Stromal cell of bone marrow (primary cell): ENCODE results near the gene DXO.
"Not testable (repeated sequence)": the region's sequence is repeated elsewhere in the genome, so short reads cannot be mapped to it uniquely, and the experiment has no call there.

ENCODE experiments used
- DNase-seq: peaks from one replicate; pipeline ENCODE4 v3.0.0-alpha.2; 2012; ENCODE audit warnings: low read depth

Gene DXO

GRCh38 chr6:31971993-31972708 is at the start of gene DXO:
Gene DXO (minus strand): TSS chr6:31972138. CDS start chr6:31971675, 463 bp downstream.
- DNase-seq = peak; percentile 96

DNA sequence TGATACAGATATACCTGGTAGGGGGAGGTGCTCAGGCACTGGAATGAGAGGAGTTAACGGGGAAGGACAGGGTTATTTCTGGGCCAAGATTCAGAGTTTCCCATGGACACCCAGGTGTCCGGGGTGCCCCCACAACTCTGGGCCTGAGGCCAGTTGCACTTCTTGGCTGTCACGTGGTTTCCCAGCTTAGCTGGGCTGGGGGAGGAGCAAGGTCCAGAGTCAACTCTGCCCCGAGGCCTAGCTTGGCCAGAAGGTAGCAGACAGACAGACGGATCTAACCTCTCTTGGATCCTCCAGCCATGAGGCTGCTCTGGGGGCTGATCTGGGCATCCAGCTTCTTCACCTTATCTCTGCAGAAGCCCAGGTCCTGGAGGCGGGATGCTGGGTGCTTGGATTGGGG is 42.6 kb upstream of the DXO start, which contains the start of gene C4B:
Gene C4B, plus strand, starts transcription at position 249 of the 400 bp plus-strand sequence. Its CDS starts 51 bp downstream, at position 300.
- not testable (repeated sequence) for DNase-seq

DNA sequence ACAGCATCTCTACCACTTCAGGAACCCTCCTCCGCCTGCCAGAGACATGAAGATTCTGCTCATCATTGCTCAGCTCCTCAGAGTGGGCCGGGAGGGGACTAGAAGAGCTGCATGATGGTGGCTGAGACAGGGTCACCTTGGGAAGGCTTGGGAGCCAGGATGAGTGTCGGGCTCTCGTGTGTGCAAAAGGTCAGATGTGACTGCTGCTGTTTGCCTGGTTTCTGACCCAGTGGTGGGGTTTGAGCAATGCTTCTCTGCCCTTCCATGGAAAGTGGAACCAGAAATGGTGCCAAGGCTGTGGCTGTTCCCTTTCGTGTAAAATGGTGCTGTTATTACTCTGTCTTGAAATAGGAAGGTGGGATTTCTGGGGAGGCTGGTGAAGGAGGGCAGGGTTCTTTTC is 41.8 kb upstream of the DXO start:
- DNase-seq = not testable (repeated sequence)

DNA sequence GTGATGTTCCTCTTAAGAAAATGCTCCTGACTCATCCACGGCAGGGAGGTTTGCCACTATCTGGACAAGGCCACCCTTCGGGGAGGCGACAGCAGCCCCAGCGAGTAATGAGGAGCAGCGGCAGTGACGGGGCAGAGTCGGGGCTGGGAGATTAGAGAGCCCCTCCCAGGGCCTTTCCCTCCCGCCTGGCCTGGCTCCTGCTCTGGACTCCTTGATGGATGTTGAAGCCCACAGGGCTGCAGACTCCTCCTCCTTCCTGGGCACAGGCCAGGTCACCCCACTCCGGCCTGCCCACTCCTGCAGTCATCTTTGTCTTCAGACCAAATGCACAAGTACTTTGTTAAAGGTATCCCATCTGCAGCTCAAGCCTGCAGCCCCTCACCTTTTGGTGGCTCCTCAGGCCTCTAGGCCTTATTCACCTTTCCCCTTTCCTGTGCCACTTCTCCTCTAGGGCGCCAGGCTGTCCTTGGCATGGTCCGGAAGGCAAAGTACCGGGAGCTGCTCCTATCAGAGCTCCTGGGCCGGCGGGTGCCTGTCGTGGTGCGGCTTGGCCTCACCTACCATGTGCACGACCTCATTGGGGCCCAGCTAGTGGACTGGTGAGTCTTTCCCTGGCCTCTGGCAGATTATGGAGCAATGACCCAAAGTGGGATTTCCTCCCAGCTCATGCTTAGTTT is 41.1 kb upstream of the DXO start:
- DNase-seq = not testable (repeated sequence)

DNA sequence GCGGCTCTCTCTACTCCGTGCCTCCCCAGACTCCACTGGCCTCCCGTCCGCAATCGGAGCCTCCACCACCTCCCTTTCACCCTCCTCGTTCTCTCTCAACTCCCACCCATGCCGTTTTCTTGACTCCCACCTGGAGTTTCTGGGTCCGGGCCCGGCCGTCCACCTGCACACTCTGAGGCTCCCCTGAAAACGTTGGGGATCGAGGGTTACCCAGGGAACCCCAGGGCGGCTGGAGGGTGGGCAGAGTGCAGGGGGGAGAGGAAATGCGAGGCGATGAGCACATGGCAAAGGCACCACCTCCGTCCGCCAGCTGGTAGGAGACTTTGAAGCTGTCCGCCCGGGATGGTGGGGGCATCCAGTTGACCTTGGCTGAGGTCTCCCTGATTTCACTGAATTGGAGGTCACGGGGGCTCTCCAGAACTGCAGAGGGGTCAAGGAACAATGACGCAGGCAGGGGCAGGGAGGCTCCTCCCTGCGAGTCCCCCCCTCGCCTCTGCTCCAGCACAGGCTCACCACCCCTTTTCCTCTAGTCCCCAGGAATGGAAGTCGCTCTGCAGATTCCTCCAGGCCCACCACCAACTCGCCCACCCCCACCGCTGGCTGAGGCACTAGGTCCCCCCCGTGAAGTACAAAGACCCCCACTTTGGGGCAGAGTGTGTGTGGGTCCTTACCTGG is 39.1 kb upstream of the DXO start:
- DNase-seq = not testable (repeated sequence)

- not testable (repeated sequence) for DNase-seq
Measured at GRCh38 chr6:32009537-32009936, 37.6 kb upstream of the DXO start.

DNA sequence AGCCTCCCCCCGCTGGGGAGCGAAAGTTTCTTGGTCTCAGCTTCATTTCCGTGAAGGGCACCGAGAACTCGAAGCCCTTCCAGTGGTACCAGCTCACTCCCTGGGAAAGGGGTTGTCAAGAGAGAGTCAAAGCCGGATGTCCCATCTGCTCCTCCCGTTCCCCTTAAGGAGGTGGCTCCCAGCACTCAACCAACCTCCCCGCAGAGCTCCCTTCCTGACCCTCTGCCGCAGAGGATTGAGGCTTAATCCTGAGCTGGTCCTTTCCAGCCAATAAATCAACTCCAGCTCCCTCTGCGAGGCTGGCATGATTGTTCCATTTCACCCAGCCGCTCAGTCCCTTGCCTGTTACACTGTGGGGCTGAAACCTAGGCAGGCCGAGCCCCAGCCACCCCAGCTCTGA is 36.7 kb upstream of the DXO start:
- DNase-seq = not testable (repeated sequence)

DNA sequence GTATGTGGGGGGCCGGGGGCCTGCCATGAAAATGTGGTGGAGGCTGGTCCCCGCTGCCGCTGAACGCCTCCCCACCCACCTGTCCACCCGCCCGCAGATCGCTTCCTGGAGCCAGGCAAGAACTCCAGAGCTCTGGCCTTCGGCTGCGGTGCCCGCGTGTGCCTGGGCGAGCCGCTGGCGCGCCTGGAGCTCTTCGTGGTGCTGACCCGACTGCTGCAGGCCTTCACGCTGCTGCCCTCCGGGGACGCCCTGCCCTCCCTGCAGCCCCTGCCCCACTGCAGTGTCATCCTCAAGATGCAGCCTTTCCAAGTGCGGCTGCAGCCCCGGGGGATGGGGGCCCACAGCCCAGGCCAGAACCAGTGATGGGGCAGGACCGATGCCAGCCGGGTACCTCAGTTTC is 36.1 kb upstream of the DXO start:
- not testable (repeated sequence) for DNase-seq

- not testable (repeated sequence) for DNase-seq
Measured at GRCh38 chr6:32007086-32007485, 35.1 kb upstream of the DXO start.

DNA sequence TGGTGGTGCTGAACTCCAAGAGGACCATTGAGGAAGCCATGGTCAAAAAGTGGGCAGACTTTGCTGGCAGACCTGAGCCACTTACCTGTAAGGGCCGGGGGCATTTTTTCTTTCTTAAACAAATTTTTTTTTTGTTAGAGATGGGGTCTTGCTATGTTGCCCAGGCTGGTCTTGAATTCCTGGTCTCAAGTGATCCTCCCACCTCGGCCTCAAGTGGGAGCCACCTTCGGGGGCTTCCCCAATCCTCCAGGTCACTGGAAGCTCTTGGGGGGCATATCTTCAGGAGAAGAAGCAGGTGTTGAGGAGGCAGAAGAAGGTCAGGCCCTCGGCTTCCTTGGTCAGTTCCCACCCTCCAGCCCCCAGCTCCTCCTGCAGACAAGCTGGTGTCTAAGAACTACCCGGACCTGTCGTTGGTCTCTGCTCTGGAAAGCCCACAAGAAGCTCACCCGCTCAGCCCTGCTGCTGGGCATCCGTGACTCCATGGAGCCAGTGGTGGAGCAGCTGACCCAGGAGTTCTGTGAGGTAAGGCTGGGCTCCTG is 34.1 kb upstream of the DXO start:
- not testable (repeated sequence) for DNase-seq

DNA sequence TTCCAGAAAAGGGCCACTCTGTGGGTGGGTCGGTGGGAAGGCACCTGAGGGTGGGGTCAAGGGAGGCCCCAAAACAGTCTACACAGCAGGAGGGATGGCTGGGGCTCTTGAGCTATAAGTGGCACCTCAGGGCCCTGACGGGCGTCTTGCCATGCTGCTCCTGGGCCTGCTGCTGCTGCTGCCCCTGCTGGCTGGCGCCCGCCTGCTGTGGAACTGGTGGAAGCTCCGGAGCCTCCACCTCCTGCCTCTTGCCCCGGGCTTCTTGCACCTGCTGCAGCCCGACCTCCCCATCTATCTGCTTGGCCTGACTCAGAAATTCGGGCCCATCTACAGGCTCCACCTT is 33.6 kb upstream of the DXO start:
- not testable (repeated sequence) for DNase-seq

GRCh38 chr6:32004864-32005537 is 33.1 kb upstream of the DXO start:
- DNase-seq = not testable (repeated sequence)

DNA sequence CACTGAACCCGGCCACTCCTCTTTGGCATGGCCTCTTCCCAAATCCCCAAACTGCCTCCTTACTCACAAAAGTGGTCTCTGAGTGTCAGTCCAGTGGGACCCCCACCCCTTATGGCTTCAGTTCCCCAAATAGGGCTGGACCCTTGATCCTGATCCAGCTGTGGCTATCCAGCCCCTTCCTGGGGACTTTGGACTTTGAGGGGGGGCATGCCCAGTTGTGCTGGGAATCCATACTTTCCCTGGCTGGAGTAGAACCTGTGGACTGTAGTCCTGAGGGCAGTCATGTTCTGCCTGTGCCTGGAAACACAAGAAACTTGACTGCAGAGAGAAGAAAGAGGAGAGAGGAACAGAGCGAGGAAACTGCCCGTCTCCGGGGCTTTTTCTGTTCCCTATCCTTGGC is 32.5 kb upstream of the DXO start:
- not testable (repeated sequence) for DNase-seq

DNA sequence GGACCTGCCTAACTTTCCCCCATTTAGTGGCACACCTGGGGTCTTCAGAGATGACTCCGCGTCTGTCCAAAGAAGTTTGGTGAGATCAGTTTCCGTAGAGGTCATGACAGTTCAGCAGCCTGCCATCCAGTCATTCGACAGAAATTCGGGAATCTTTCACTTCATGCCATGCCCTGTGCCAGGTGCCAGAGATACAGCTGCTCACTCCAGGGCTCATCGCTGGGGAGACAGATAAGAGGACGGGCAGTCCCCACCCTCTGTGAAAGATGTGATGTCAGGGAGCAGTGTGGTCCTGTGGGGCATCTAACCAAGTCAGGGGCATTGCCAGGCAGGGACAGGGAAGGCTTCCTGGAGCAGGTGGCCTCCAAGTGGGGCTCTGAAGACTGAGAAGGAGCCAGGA is 31.4 kb upstream of the DXO start:
- DNase-seq = not testable (repeated sequence)

GRCh38 chr6:32002546-32003268 is 30.8 kb upstream of the DXO start:
- not testable (repeated sequence) for DNase-seq

- DNase-seq = not testable (repeated sequence)
Measured at GRCh38 chr6:31996385-31996784, 24.4 kb upstream of the DXO start.

DNA sequence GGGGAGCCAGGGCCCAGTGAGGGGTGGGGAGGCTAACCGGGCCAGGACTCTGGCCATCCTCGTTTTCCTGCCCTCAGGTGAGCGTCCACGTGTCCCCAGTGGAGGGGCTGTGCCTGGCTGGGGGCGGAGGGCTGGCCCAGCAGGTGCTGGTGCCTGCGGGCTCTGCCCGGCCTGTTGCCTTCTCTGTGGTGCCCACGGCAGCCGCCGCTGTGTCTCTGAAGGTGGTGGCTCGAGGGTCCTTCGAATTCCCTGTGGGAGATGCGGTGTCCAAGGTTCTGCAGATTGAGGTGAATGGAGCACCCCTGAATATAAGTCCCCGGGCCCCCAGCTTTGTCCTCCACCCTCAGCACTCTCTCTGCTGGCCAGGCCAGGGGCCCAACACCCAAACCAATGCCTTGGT is 22.5 kb upstream of the DXO start:
- DNase-seq = not testable (repeated sequence)

DNA sequence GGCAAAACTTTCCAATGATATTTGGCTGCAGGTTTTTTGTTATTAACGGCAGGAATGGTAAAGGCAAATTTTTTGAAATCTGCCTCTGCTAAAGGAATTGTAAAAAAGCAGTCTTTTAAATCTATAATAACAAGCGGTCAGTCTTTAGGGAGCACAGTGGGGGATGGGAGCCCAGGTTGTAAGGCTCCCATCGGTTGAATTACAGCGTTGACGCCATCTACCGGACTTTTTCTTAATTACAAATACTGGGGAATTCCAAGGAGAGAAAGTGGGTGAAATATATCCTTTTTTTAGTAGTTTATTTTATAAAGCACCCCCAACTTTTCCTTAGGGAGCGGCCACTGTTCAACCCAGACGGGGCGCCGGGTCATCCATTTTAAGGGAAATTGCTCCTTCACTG is 17.4 kb upstream of the DXO start:
- DNase-seq = not testable (repeated sequence)

- DNase-seq = not testable (repeated sequence)
Measured at GRCh38 chr6:31981744-31982143, 9.8 kb upstream of the DXO start, which contains the start of gene C4A. Gene C4A (plus strand): TSS chr6:31982057. CDS start chr6:31982108, 51 bp downstream.

DNA sequence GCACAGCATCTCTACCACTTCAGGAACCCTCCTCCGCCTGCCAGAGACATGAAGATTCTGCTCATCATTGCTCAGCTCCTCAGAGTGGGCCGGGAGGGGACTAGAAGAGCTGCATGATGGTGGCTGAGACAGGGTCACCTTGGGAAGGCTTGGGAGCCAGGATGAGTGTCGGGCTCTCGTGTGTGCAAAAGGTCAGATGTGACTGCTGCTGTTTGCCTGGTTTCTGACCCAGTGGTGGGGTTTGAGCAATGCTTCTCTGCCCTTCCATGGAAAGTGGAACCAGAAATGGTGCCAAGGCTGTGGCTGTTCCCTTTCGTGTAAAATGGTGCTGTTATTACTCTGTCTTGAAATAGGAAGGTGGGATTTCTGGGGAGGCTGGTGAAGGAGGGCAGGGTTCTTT is 9.1 kb upstream of the DXO start:
- not testable (repeated sequence) for DNase-seq

GRCh38 chr6:31980195-31980876 is 8.4 kb upstream of the DXO start:
- not testable (repeated sequence) for DNase-seq
